ENCODE results near the gene SLC23A1. TPM values are rescaled to one million over a fixed set of nuclear protein-coding genes. Genes with fewer than 3 reads are reported as not detected.
"Not testable (repeated sequence)": the region's sequence is repeated elsewhere in the genome, so short reads cannot be mapped to it uniquely, and the experiment has no call there.

Gene SLC23A1
- total RNA-seq, 2 donors from 2014 or later, result 4.8 to 5.9 TPM

GRCh38 chr5:139379626-139380449 lies 3.3 kb downstream of the SLC23A1 start:
- intact Hi-C loops (cut with DNase I, micrococcal nuclease), result no loop called here
- ATAC-seq, result no peak
- DNase-seq, result no peak

GRCh38 chr5:139378941-139379361 lies 4.1 kb downstream of the SLC23A1 start:
- DNase-seq (no peak), ATAC-seq (no peak)
- intact Hi-C loops (cut with DNase I, micrococcal nuclease), result no loop called here

- DNase-seq (no peak), ATAC-seq (no peak)
- intact Hi-C loops (cut with DNase I, micrococcal nuclease), result no loop called here
Observed at GRCh38 chr5:139378101-139378825, 4.8 kb downstream of the SLC23A1 start.

- no peak for DNase-seq
- intact Hi-C loops (cut with DNase I, micrococcal nuclease), result no loop called here
- no peak for ATAC-seq
Observed at GRCh38 chr5:139377226-139377625, 5.9 kb downstream of the SLC23A1 start.

GRCh38 chr5:139376364-139376763 lies 6.7 kb downstream of the SLC23A1 start:
- intact Hi-C loops (cut with DNase I, micrococcal nuclease), result no loop called here
- ATAC-seq (no peak), DNase-seq (no peak)

- intact Hi-C loops (cut with DNase I, micrococcal nuclease), result no loop called here
- DNase-seq, result no peak
- ATAC-seq, result no peak
Observed at GRCh38 chr5:139374909-139375308, 8.2 kb downstream of the SLC23A1 start.

- ATAC-seq, result no peak
- no peak for DNase-seq
- intact Hi-C loops (cut with DNase I, micrococcal nuclease), result no loop called here
Observed at GRCh38 chr5:139371482-139372435, 11.3 kb downstream of the SLC23A1 start.

- ATAC-seq (no peak), DNase-seq (no peak)
- intact Hi-C loops (cut with DNase I, micrococcal nuclease), result no loop called here
Observed at GRCh38 chr5:139369181-139369580, 13.9 kb downstream of the SLC23A1 start.

GRCh38 chr5:139368613-139369012 lies 14.5 kb downstream of the SLC23A1 start:
- DNase-seq, result no peak
- intact Hi-C loops (cut with DNase I, micrococcal nuclease), result no loop called here
- ATAC-seq, result no peak

GRCh38 chr5:139364466-139364865 lies 18.6 kb downstream of the SLC23A1 start:
- DNase-seq (no peak), ATAC-seq (no peak)
- intact Hi-C loops (cut with DNase I, micrococcal nuclease), result no loop called here

- ATAC-seq (peak; percentile 40), DNase-seq (no peak)
- intact Hi-C loops (cut with DNase I, micrococcal nuclease), result no loop called here
Observed at GRCh38 chr5:139363937-139364336, 19.2 kb downstream of the SLC23A1 start.

GRCh38 chr5:139361835-139362429 lies 21.2 kb downstream of the SLC23A1 start:
- DNase-seq (no peak), ATAC-seq (no peak)
- intact Hi-C loops (cut with DNase I, micrococcal nuclease), result no loop called here

- intact Hi-C loops (cut with DNase I, micrococcal nuclease), result no loop called here
- ATAC-seq, result no peak
- DNase-seq, result no peak
Observed at GRCh38 chr5:139360384-139360783, 22.7 kb downstream of the SLC23A1 start.

- ATAC-seq (no peak), DNase-seq (no peak)
- intact Hi-C loops (cut with DNase I, micrococcal nuclease), result no loop called here
Observed at GRCh38 chr5:139358064-139358463, 25.0 kb downstream of the SLC23A1 start.

- intact Hi-C loops (cut with DNase I, micrococcal nuclease); DNase-seq; ATAC-seq: not testable (repeated sequence)
Observed at GRCh38 chr5:139355900-139356299, 27.2 kb downstream of the SLC23A1 start.

GRCh38 chr5:139354186-139354585 lies 28.9 kb downstream of the SLC23A1 start:
- intact Hi-C loops (cut with DNase I, micrococcal nuclease), result no loop called here
- ATAC-seq (no peak), DNase-seq (no peak)

- ATAC-seq; DNase-seq; intact Hi-C loops (cut with DNase I, micrococcal nuclease): not testable (repeated sequence)
Observed at GRCh38 chr5:139347863-139348262, 35.2 kb downstream of the SLC23A1 start.

- ATAC-seq; intact Hi-C loops (cut with DNase I, micrococcal nuclease); DNase-seq: not testable (repeated sequence)
Observed at GRCh38 chr5:139345442-139345841, 37.7 kb downstream of the SLC23A1 start.

GRCh38 chr5:139344177-139344576 lies 38.9 kb downstream of the SLC23A1 start:
- intact Hi-C loops (cut with DNase I, micrococcal nuclease), result no loop called here
- no peak for DNase-seq
- no peak for ATAC-seq
